H1 (cell line): ENCODE data around the gene STAT1. TPM values are rescaled to one million over a fixed set of nuclear protein-coding genes. Genes with fewer than 3 reads are reported as not detected.

Experiments used
- CTCF ChIA-PET: fragments of 300-600 bp; sonication (Branson Sonifier 250); formaldehyde crosslinking; loops from one replicate; lab custom pipeline; 2021; ENCODE audit not compliant: partially characterized antibody; lab: Charles Lee
- POLR2A ChIA-PET: fragments of 300-600 bp; sonication (Branson Sonifier 250); formaldehyde crosslinking; loops from one replicate; lab custom pipeline; 2021; ENCODE audit warnings: inconsistent platforms; ENCODE audit not compliant: partially characterized antibody; lab: Charles Lee
- DNase-seq, 2 experiments: peaks; one replicate each; pipeline versions ENCODE4 v3.0.0 to v3.0.0-alpha.2; 2010 to 2022; ENCODE audit warnings: low spot score in 2 of 2, low read depth in 1 of 2, mixed read lengths in 1 of 2
- FAIRE-seq: peaks from 2 replicates; lab custom pipeline; 2011; peaks lifted over from hg19 to GRCh38; lab: Jason Lieb, UNC
- H2AFZ ChIP-seq: 2 replicates; pipeline ENCODE4 v1.8.1; 2012; ENCODE audit warnings: low read length, inconsistent platforms
- H2AK5ac ChIP-seq: 2 replicates; pipeline ENCODE4 v1.6.1; 2013; ENCODE audit warnings: low read depth, low read length
- H2BK120ac ChIP-seq: replicated peaks from 2 replicates; pipeline ENCODE3; 2013; ENCODE audit warnings: low read depth, low read length, inconsistent platforms
- H2BK12ac ChIP-seq: 2 replicates; pipeline ENCODE4 v1.6.1; 2013; ENCODE audit warnings: low read depth, low read length
- H2BK15ac ChIP-seq: 2 replicates; pipeline ENCODE4 v1.6.1; 2013; ENCODE audit warnings: low read length
- H2BK20ac ChIP-seq: 2 replicates; pipeline ENCODE4 v1.6.1; 2013; ENCODE audit warnings: low read length
- H2BK5ac ChIP-seq: 2 replicates; pipeline ENCODE4 v1.6.1; 2013; ENCODE audit warnings: low read depth, low read length
- H3K14ac ChIP-seq: 2 replicates; pipeline ENCODE4 v1.6.1; 2013; ENCODE audit warnings: inconsistent platforms; ENCODE audit not compliant: insufficient read length
- H3K18ac ChIP-seq: 2 replicates; pipeline ENCODE4 v1.6.1; 2013; ENCODE audit warnings: low read length; ENCODE audit errors: extremely low read depth
- H3K23ac ChIP-seq: 2 replicates; pipeline ENCODE4 v1.6.1; 2013; ENCODE audit warnings: inconsistent platforms; ENCODE audit not compliant: insufficient read length
- H3K23me2 ChIP-seq: 2 replicates; pipeline ENCODE4 v1.6.1; 2013; ENCODE audit warnings: low read depth, low read length
- H3K27ac ChIP-seq: 2 replicates; pipeline ENCODE4 v1.6.1; 2011; ENCODE audit warnings: low read depth, low read length, inconsistent platforms
- H3K27me3 ChIP-seq, 4 experiments: replicated peaks in 1 of 4; 1 replicate in 1 of 4; 2 replicates in 3 of 4; pipeline versions ENCODE4 v1.6.1 to v1.8.1; 2011 to 2013; ENCODE audit warnings: low read length in 3 of 4, mild to moderate bottlenecking in 3 of 4, inconsistent platforms in 2 of 4, mixed read lengths in 2 of 4, moderate library complexity in 1 of 4; ENCODE audit not compliant: control insufficient read depth in 3 of 4, insufficient read depth in 3 of 4; ENCODE audit errors: extremely low read depth in 1 of 4
- H3K36me3 ChIP-seq, 4 experiments: 2 replicates each; pipeline versions ENCODE4 v1.6.1 to v1.8.1; 2011 to 2013; ENCODE audit warnings: mild to moderate bottlenecking in 4 of 4, low read length in 3 of 4, moderate library complexity in 2 of 4, control low read depth in 1 of 4, inconsistent platforms in 1 of 4; ENCODE audit not compliant: insufficient read depth in 4 of 4, control insufficient read depth in 2 of 4
- H3K4ac ChIP-seq: replicated peaks from 2 replicates; pipeline ENCODE3; 2013; ENCODE audit warnings: low read length, low read depth, mixed read lengths, inconsistent platforms; ENCODE audit not compliant: insufficient read length
- H3K4me1 ChIP-seq, 4 experiments: replicated peaks in 1 of 4; 1 replicate in 1 of 4; 2 replicates in 3 of 4; pipeline versions ENCODE4 v1.6.1 to v1.8.1; 2011 to 2013; ENCODE audit warnings: low read length in 3 of 4, inconsistent platforms in 2 of 4, mixed read lengths in 1 of 4; ENCODE audit not compliant: insufficient read depth in 4 of 4, control insufficient read depth in 3 of 4
- H3K4me2 ChIP-seq, 2 experiments: 2 replicates each; pipeline versions ENCODE4 v1.6.1 to v1.8.1; 2011 to 2013; ENCODE audit warnings: low read depth in 2 of 2, low read length in 2 of 2, control low read depth in 1 of 2, inconsistent platforms in 1 of 2, mild to moderate bottlenecking in 1 of 2; ENCODE audit not compliant: insufficient read depth in 1 of 2
- H3K4me3 ChIP-seq, 4 experiments: fragments of 200-600, 300-600 bp in 1 of 4; sonication (generic), shearing (Covaris generic), sonication (Bioruptor Twin) in 1 of 4; 2 replicates each; pipeline versions ENCODE4 v1.5.1 to v1.8.1; 2011 to 2016; ENCODE audit warnings: low read length in 4 of 4, low read depth in 3 of 4, control low read depth in 2 of 4, inconsistent platforms in 2 of 4, mild to moderate bottlenecking in 2 of 4, mixed read lengths in 1 of 4, moderate library complexity in 1 of 4; ENCODE audit not compliant: insufficient read depth in 2 of 4; ENCODE audit errors: extremely low read depth in 1 of 4
- H3K56ac ChIP-seq: replicated peaks from 2 replicates; pipeline ENCODE3; 2013; ENCODE audit warnings: low read depth, mild to moderate bottlenecking, mixed read lengths, low read length, inconsistent platforms; ENCODE audit not compliant: insufficient read length
- H3K79me1 ChIP-seq: 2 replicates; pipeline ENCODE4 v1.6.1; 2013; ENCODE audit warnings: low read depth, low read length, control low read depth
- H3K79me2 ChIP-seq, 2 experiments: 2 replicates each; pipeline versions ENCODE4 v1.6.1 to v1.8.1; 2012 to 2013; ENCODE audit warnings: low read length in 2 of 2, mild to moderate bottlenecking in 2 of 2, inconsistent platforms in 1 of 2; ENCODE audit not compliant: insufficient read depth in 2 of 2, control insufficient read depth in 1 of 2
- H3K9ac ChIP-seq, 4 experiments: replicated peaks in 1 of 4; 1 replicate in 1 of 4; 2 replicates in 3 of 4; pipeline versions ENCODE4 v1.6.1 to v1.8.1; 2011 to 2013; ENCODE audit warnings: low read depth in 3 of 4, low read length in 3 of 4, control low read depth in 2 of 4, mild to moderate bottlenecking in 2 of 4, moderate library complexity in 2 of 4, inconsistent platforms in 1 of 4; ENCODE audit errors: extremely low read depth in 1 of 4
- H3K9me3 ChIP-seq, 2 experiments: 2 replicates each; pipeline versions ENCODE4 v1.6.1 to v1.8.1; 2012 to 2013; ENCODE audit warnings: mild to moderate bottlenecking in 2 of 2, moderate library complexity in 2 of 2, control low read depth in 1 of 2, inconsistent platforms in 1 of 2, low read depth in 1 of 2, low read length in 1 of 2, mixed read lengths in 1 of 2; ENCODE audit not compliant: insufficient read depth in 2 of 2
- H4K20me1 ChIP-seq, 2 experiments: replicated peaks in 1 of 2; 2 replicates each; pipeline versions ENCODE3 to v1.8.1; 2011 to 2013; ENCODE audit warnings: inconsistent platforms in 2 of 2, low read length in 2 of 2, mild to moderate bottlenecking in 1 of 2; ENCODE audit not compliant: insufficient read depth in 2 of 2, control insufficient read depth in 1 of 2
- H4K5ac ChIP-seq: 2 replicates; pipeline ENCODE4 v1.6.1; 2013; ENCODE audit warnings: low read length, low read depth, mixed read lengths, inconsistent platforms; ENCODE audit not compliant: insufficient read length
- H4K8ac ChIP-seq: 2 replicates; pipeline ENCODE4 v1.8.0; 2013; ENCODE audit warnings: mild to moderate bottlenecking, moderate library complexity, low read length, inconsistent platforms; ENCODE audit not compliant: insufficient read depth; ENCODE audit errors: extremely low read depth
- H4K91ac ChIP-seq: replicated peaks from 2 replicates; pipeline ENCODE3; 2013; ENCODE audit warnings: low read length, mixed read lengths, inconsistent platforms; ENCODE audit not compliant: insufficient read length
- ATF3 ChIP-seq: IDR thresholded peaks from 2 replicates; pipeline ENCODE4 v1.6.1; 2011; ENCODE audit warnings: low read depth, mild to moderate bottlenecking, low read length; ENCODE audit not compliant: insufficient read depth
- BRCA1 ChIP-seq: IDR thresholded peaks from 2 replicates; pipeline ENCODE4 v1.6.1; 2012; ENCODE audit warnings: low read depth, low read length, improper control_type of control experiment
- MAFK ChIP-seq: IDR thresholded peaks from 2 replicates; pipeline ENCODE4 v1.6.1; 2012; ENCODE audit warnings: low read depth, mild to moderate bottlenecking, improper control_type of control experiment, low read length
- NANOG ChIP-seq: IDR thresholded peaks from 2 replicates; pipeline ENCODE4 v1.6.1; 2011; ENCODE audit warnings: low read length, low read depth, mild to moderate bottlenecking, inconsistent platforms; ENCODE audit not compliant: insufficient read depth, poor library complexity, severe bottlenecking
- RAD21 ChIP-seq, 2 experiments: IDR thresholded peaks in 1 of 2; conservative IDR thresholded peaks in 1 of 2; 2 replicates each; pipeline ENCODE4 v1.6.1; 2011; ENCODE audit warnings: low read depth in 2 of 2, low read length in 2 of 2, improper control_type of control experiment in 1 of 2, inconsistent platforms in 1 of 2, mild to moderate bottlenecking in 1 of 2, moderate library complexity in 1 of 2
- RBBP5 ChIP-seq: IDR thresholded peaks from 2 replicates; pipeline ENCODE4 v1.7.1; 2012; ENCODE audit warnings: low read depth, mild to moderate bottlenecking, inconsistent platforms, low read length, moderate library complexity, borderline replicate concordance
- ZNF274 ChIP-seq: IDR thresholded peaks from 2 replicates; pipeline ENCODE4 v1.7.0; 2012; ENCODE audit warnings: low read length, borderline replicate concordance; ENCODE audit errors: extremely low read depth
- WGBS, 2 experiments: shearing (Covaris generic) in 1 of 2; methylation state at CpG; one replicate each; pipeline versions ENCODE4 v1.1.6 to v1.1.7; 2013 to 2015; ENCODE audit warnings: low lambda C conversion rate in 2 of 2, mixed read lengths in 2 of 2, inconsistent platforms in 1 of 2, low coverage in 1 of 2, missing lambda C conversion rate in 1 of 2; ENCODE audit not compliant: insufficient replicate concordance in 2 of 2, insufficient coverage in 1 of 2, insufficient read length in 1 of 2; ENCODE audit errors: extremely low coverage in 1 of 2, missing lambda C conversion rate in 1 of 2; 5-methylcytosine and 5-hydroxymethylcytosine counted together
- polyA plus RNA-seq, 7 experiments: library from polyadenylated mRNA; depleted of rRNA in 3 of 7; stranded (reverse) in 5 of 7; unstranded in 2 of 7; fragments of >200 nt in 5 of 7; fragments of 200-250 nt in 2 of 7; gene quantifications; 1 replicate in 5 of 7; 2 replicates in 1 of 7; 4 replicates in 1 of 7; pipeline versions ENCODE4 v1.2.1 to v1.2.3, GENCODE V29; 2011 to 2013; ENCODE audit warnings: missing spikeins in 2 of 7, mixed read lengths in 2 of 7
- total RNA-seq: library from RNA; stranded (reverse); fragmentation: NEBNext Ultra II Directional; extraction: Animal tissue kit (Norgen Biotek cat#: 25700); gene quantifications from 2 replicates; pipeline ENCODE4 v1.2.1, GENCODE V29; 2021

Gene STAT1
- total and polyA plus RNA-seq, 2 of the 8 experiments (the other 6 are each of a cell fraction or from before 2014, with no cell fraction given) = 20.3 to 43.0 TPM

- Histone ChIP-seq H2BK5ac (no peak overlapping the region), H2BK15ac (no peak overlapping the region), H3K79me1 (no peaks in the 10 kb centered on the region), H3K18ac (no peak overlapping the region), H3K4me3 (no peak overlapping the region), H3K27me3 (no peaks in the 10 kb centered on the region), H3K23me2 (no peaks in the 10 kb centered on the region), H3K4me1 (no peaks in the 10 kb centered on the region), H4K20me1 (no peaks in the 10 kb centered on the region), H2AFZ (peak overlapping the region; percentile 94), H3K9ac (no peak overlapping the region), H2BK20ac (no peak overlapping the region), H4K91ac (no peak overlapping the region), H3K23ac (no peak overlapping the region), H2BK120ac (no peak overlapping the region), H2AK5ac (no peak overlapping the region), H3K27ac (no peak overlapping the region), H3K56ac (no peak overlapping the region), H3K79me2 (no peaks in the 10 kb centered on the region), H3K4me2 (no peak overlapping the region), H3K9me3 (no peaks in the 10 kb centered on the region), H3K36me3 (no peaks in the 10 kb centered on the region), H3K14ac (no peak overlapping the region), H2BK12ac (no peak overlapping the region), H4K5ac (no peak overlapping the region), H4K8ac (no peak overlapping the region), H3K4ac (no peak overlapping the region)
- ChIA-PET POLR2A (interaction anchor here (0.9 kb wide), 1 partner anchor 194 kb away, joined by 3 read pairs; no protein-coding TSS in a partner anchor), CTCF (interaction anchor here (0.6 to 7.1 kb wide), 65 partner anchors 10 to 695 kb away, joined by 3 to 137 read pairs (median 4); partner anchors contain the start of gene STAT4)
- FAIRE-seq (no peak), DNase-seq (no peak)
- WGBS, 2 experiments = 59% methylated on average over 10 of the region's 10 CpGs; no CpG with 5 or more reads in 1 of the 2 experiments
- TF ChIP-seq MAFK (peak; percentile 72), ATF3 (no peak), RBBP5 (no peak), RAD21 (IDR thresholded peaks at IDR 0.05 in 1 of 2, conservative IDR thresholded peaks at IDR 0.05 in 1 of 2; ENCODE audit: low read depth in 2 of 2, low read length in 2 of 2) (peak; percentile 71 to 77), BRCA1 (no peak), NANOG (no peak), ZNF274 (no peak)
Measured at GRCh38 chr2:191051825-191052778, 38.1 kb upstream of the STAT1 start.
